Putamen (tissue), 1 donor: ENCODE measurements around the gene PAIP2B.

Experiments
- DNase-seq: peaks from one replicate; pipeline ENCODE4 v3.0.0-alpha.2; 2016; ENCODE audit warnings: low spot score

Gene PAIP2B

DNA sequence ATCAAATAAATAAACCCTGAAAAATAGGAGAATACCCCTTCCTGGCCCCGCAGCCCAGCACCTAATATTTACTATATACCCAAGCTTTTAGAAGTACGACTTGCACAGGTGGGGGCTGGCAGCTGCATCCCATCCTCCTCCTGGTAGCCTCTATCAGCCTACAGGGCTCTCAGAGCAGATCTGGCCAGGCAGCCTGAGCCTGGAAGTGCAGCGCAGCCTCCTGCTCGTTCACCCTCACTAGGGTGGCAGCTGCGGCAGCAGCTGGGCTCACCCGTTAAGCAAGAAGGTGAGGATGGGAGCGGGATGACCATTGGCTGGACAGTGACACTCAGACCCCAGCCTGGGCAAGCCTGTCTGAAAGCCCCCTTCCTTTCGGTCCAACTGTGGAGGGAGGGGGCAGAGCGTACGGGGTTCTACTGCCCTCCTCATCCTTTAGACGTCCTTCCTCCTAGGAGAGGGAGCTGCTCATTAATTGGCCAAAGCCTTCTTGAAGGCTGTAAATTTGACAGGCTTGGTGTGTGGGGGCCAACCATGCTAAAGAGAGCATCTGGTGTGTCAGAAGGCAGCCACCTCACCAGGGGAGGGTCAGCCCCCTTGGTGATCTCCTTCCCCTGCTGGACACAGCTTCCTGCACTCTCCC, 73.2 kb downstream of the PAIP2B start:
- no peak for DNase-seq

DNA sequence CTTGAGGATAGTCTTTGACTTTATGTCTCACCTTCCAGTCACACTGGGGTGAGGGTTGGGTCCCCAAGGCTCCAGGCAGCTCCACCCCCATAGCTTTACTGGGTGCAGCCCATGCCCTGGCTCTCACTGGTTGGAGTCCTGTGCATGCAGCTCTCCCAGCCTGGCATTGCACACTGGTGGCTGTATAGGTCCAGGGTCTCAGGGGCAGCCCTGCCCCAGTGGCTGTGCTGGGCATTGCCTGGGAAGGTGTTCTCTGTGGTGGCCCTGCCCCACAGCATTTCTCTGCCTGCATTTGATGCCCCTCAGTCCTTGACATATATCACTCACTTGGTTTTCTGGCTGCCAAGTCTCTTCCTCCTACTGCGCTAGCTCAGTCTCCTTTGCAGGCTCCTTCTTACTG, 75.3 kb downstream of the PAIP2B start:
- no peak for DNase-seq

DNA sequence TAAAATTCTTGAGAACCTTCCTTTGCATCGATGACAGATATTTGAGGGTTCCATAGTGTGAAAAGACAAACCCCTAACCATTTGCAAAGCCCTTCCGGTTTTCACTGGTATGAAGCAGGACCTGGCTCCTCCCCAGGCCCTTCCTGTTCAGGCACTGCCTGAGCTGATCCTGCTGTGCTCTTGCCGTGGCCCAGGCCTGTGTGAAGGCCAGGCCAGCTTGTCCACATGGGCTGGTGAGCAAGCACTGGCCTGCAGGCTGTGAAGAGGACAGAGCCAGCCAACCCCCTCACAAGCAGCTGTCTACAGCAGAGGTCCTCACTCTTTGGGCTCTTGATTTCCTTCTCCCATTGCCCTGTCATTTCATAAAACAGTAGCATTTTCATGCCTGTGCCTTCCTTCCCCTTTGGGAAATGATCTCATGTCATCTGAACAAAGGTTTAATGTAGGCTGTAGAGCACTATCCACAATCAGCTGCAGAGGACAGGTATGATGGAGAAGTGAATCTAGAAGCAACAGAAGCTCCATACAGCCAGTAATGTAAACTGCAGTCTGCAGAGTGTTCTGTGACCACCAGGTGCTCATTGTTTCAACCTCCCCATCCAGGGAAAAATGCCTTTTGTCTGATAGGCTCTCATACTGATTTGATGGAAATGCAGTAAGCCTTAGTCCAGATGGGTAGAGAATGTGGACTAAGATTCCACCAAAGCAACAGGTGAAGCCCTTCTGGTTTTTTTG, 76.7 kb downstream of the PAIP2B start:
- DNase-seq = no peak

DNA sequence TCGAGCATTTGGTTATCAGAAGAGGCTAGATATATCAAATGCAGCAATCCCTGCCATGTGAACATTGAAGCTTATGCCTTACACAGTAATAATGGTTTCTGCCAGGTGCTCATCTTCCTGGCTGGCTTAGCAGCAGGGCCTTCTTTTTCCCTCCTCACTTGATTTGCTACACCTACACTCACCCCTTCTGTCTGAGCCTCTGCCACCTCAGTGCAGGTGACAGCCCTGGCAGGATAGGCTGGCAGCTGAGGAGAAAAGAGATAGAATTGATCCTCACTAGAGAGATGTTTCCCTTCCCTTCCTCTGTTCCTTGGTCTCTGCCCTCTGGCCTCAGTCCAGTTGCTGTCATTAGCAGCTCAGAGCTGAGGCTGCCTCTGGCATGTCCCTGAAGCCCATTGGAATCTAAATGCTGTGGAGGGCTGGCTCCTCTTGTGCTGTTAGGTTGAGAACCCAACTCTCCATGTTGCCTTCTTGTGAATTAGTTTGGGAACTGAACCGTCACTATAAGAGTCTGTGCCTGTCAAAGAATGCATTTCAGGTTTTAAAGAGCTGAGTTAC, 78.3 kb downstream of the PAIP2B start:
- DNase-seq = peak; percentile 22

DNA sequence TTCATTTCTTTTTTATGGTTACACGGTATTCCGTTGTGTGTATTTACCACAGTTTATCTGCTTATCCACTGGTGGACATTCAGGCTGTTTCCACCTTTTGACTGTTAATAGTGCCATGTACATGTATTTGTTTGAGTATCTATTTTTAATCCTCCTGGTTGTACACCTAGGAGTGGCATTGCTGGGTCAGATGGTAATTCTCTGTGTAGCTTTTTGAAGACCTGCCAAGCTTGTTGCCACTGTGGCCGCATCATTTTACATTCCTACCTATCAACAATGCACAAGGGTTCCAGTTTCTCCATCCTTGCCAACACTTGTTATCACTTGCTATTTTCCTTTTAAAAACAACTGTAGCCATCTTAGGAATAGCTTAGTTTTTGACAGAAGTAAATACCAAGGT, 83.1 kb downstream of the PAIP2B start:
- DNase-seq = no peak

DNA sequence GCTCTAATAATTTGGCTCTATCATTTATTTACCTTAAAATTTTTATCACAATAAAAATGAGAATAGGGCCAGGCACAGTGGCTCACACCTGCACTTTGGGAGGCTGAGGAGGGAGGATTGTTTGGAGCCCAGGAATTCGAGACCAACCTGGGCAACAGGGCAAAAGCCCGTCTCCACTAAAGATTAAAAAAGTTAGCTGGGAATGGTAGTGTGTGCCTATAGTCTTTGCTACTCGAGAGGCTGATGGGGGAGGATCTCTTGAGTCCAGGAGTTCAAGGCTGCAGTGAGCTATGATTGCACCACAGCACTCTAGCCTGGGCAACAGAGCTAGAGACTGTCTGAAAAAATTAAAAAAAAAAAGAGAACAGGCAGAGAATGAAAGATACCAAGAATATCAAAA, 90.7 kb downstream of the PAIP2B start:
- DNase-seq = no peak

DNA sequence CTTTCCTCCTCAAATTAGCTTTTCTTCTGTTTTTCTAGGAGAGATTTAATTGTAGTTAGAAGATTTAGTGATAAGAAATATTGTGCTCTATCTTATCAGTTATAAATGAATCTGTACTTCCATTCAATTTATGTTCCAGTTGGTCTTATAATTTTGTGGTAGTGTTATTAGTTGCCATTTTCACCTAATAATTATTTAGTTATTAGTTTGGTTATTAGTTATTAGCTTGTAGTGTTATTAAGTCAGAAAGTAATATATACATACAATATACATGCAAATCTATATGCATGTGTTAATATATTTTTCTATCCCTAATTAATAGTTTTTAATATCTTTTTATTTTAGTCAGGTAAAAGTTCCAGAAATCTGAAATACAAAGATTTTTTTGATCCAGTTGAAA, 93.3 kb downstream of the PAIP2B start:
- DNase-seq = no peak
